H9 (cell line): Measurements from ENCODE around the gene SMIM28. TPM values are rescaled to one million over a fixed set of nuclear protein-coding genes. Genes with fewer than 3 reads are reported as not detected.
A peak's percentile ranks its signal among the peaks of the same experiment; 100 is the strongest.

Experiments
- DNase-seq: peaks from one replicate; pipeline ENCODE4 v3.0.0-alpha.2; 2017
- H2AFZ ChIP-seq: one replicate; pipeline ENCODE4 v1.6.1; 2013; ENCODE audit warnings: mild to moderate bottlenecking, low read length, control low read depth, moderate library complexity
- H2AK5ac ChIP-seq: 2 replicates; pipeline ENCODE4 v1.6.1; 2013; ENCODE audit warnings: low read length, control low read depth, mixed read lengths; ENCODE audit not compliant: insufficient read length
- H2BK120ac ChIP-seq: one replicate; pipeline ENCODE4 v1.6.1; 2013; ENCODE audit warnings: low read depth, mild to moderate bottlenecking, low read length, control low read depth, inconsistent platforms; ENCODE audit not compliant: poor library complexity, severe bottlenecking
- H2BK12ac ChIP-seq: 2 replicates; pipeline ENCODE4 v1.6.1; 2013; ENCODE audit warnings: low read length, control low read depth, mixed read lengths, low read depth; ENCODE audit not compliant: insufficient read length
- H2BK15ac ChIP-seq: 2 replicates; pipeline ENCODE4 v1.6.1; 2013; ENCODE audit warnings: low read depth, low read length, control low read depth
- H2BK20ac ChIP-seq: one replicate; pipeline ENCODE4 v1.6.1; 2013; ENCODE audit warnings: low read depth, mild to moderate bottlenecking, low read length, control low read depth, inconsistent platforms; ENCODE audit not compliant: poor library complexity, severe bottlenecking
- H2BK5ac ChIP-seq: 2 replicates; pipeline ENCODE4 v1.6.1; 2013; ENCODE audit warnings: low read length, control low read depth, mixed read lengths; ENCODE audit not compliant: insufficient read length
- H3K14ac ChIP-seq: 2 replicates; pipeline ENCODE4 v1.6.1; 2013; ENCODE audit warnings: low read length, control low read depth; ENCODE audit not compliant: insufficient read depth
- H3K18ac ChIP-seq: 2 replicates; pipeline ENCODE4 v1.6.1; 2013; ENCODE audit warnings: low read depth, mild to moderate bottlenecking, mixed read lengths, low read length, control low read depth; ENCODE audit not compliant: insufficient read length
- H3K23ac ChIP-seq: 2 replicates; pipeline ENCODE4 v1.6.1; 2013; ENCODE audit warnings: low read length, control low read depth, mixed read lengths, low read depth; ENCODE audit not compliant: insufficient read length
- H3K23me2 ChIP-seq: 2 replicates; pipeline ENCODE4 v1.6.1; 2013; ENCODE audit warnings: low read depth, mild to moderate bottlenecking, mixed read lengths, low read length, control low read depth; ENCODE audit not compliant: insufficient read length, poor library complexity, severe bottlenecking
- H3K27ac ChIP-seq: 2 replicates; pipeline ENCODE4 v1.5.1; 2013; ENCODE audit warnings: low read length, control low read depth, mixed read lengths, low read depth; ENCODE audit not compliant: insufficient read length
- H3K27me3 ChIP-seq: 2 replicates; pipeline ENCODE4 v1.6.1; 2013; ENCODE audit warnings: low read length, control low read depth, inconsistent platforms; ENCODE audit not compliant: insufficient read depth
- H3K4ac ChIP-seq: 2 replicates; pipeline ENCODE4 v1.6.1; 2013; ENCODE audit warnings: low read depth, mild to moderate bottlenecking, control low read depth, inconsistent platforms, low read length, moderate library complexity
- H3K4me1 ChIP-seq: 2 replicates; pipeline ENCODE4 v1.6.1; 2013; ENCODE audit warnings: low read length, control low read depth, inconsistent platforms; ENCODE audit not compliant: insufficient read depth
- H3K4me2 ChIP-seq: 2 replicates; pipeline ENCODE4 v1.6.1; 2013; ENCODE audit warnings: low read length, control low read depth, mixed read lengths; ENCODE audit not compliant: insufficient read length, insufficient read depth
- H3K56ac ChIP-seq: 2 replicates; pipeline ENCODE4 v1.6.1; 2013; ENCODE audit warnings: low read depth, mild to moderate bottlenecking, mixed read lengths, low read length, control low read depth; ENCODE audit not compliant: insufficient read length
- H3K79me1 ChIP-seq: 2 replicates; pipeline ENCODE4 v1.6.1; 2013; ENCODE audit warnings: low read depth, mild to moderate bottlenecking, moderate library complexity, low read length, control low read depth, inconsistent platforms; ENCODE audit not compliant: insufficient read depth, poor library complexity, severe bottlenecking
- H3K79me2 ChIP-seq: 2 replicates; pipeline ENCODE4 v1.6.1; 2013; ENCODE audit warnings: low read length, control low read depth, inconsistent platforms; ENCODE audit not compliant: insufficient read depth
- H3K9ac ChIP-seq: 2 replicates; pipeline ENCODE4 v1.6.1; 2013; ENCODE audit warnings: low read length, control low read depth, mixed read lengths; ENCODE audit not compliant: insufficient read length; ENCODE audit errors: extremely low read depth
- H3K9me3 ChIP-seq: one replicate; pipeline ENCODE4 v1.6.1; 2013; ENCODE audit warnings: low read depth, low read length, inconsistent platforms; ENCODE audit not compliant: control insufficient read depth
- H3T11ph ChIP-seq: one replicate; pipeline ENCODE4 v1.6.1; 2013; ENCODE audit warnings: mild to moderate bottlenecking, low read length, control low read depth, inconsistent platforms
- H4K20me1 ChIP-seq: one replicate; pipeline ENCODE4 v1.6.1; 2013; ENCODE audit not compliant: control insufficient read depth, insufficient read length, insufficient read depth
- H4K5ac ChIP-seq: 2 replicates; pipeline ENCODE4 v1.6.1; 2013; ENCODE audit warnings: low read depth, mild to moderate bottlenecking, mixed read lengths, low read length, control low read depth; ENCODE audit not compliant: insufficient read length
- H4K8ac ChIP-seq: replicated peaks from 2 replicates; pipeline ENCODE4 v1.6.1; 2013; ENCODE audit warnings: low read length, control low read depth, mixed read lengths, low read depth; ENCODE audit not compliant: insufficient read length
- H4K91ac ChIP-seq: 2 replicates; pipeline ENCODE4 v1.6.1; 2013; ENCODE audit warnings: low read depth, mild to moderate bottlenecking, moderate library complexity, mixed read lengths, low read length, control low read depth; ENCODE audit not compliant: insufficient read length
- H3K27ac Mint-ChIP-seq, 3 experiments: 2 replicates in 2 of 3; 3 replicates in 1 of 3; pipeline ENCODE4 v1.8.0; 2020 to 2021; ENCODE audit warnings: mixed read lengths in 3 of 3, mild to moderate bottlenecking in 1 of 3, moderate library complexity in 1 of 3
- H3K27me3 Mint-ChIP-seq: 2 replicates; pipeline ENCODE4 v1.8.0; 2021; ENCODE audit warnings: low read depth, mild to moderate bottlenecking, moderate library complexity, mixed read lengths
- H3K36me3 Mint-ChIP-seq, 3 experiments: 2 replicates in 2 of 3; 3 replicates in 1 of 3; pipeline ENCODE4 v1.8.0; 2020 to 2021; ENCODE audit warnings: low read depth in 3 of 3, mixed read lengths in 3 of 3; ENCODE audit not compliant: insufficient read depth in 1 of 3
- H3K4me1 Mint-ChIP-seq, 2 experiments: 2 replicates each; pipeline ENCODE4 v1.8.0; 2020; ENCODE audit warnings: mixed read lengths in 2 of 2
- H3K4me3 Mint-ChIP-seq, 2 experiments: 2 replicates in 1 of 2; 3 replicates in 1 of 2; pipeline ENCODE4 v1.8.0; 2020 to 2021; ENCODE audit warnings: mild to moderate bottlenecking in 2 of 2, mixed read lengths in 2 of 2, moderate library complexity in 1 of 2
- H3K9me3 Mint-ChIP-seq, 2 experiments: 2 replicates in 1 of 2; 3 replicates in 1 of 2; pipeline ENCODE4 v1.8.0; 2020; ENCODE audit warnings: mild to moderate bottlenecking in 2 of 2, mixed read lengths in 2 of 2, moderate library complexity in 1 of 2
- CTCF ChIP-seq: fragments of 200-600 bp; sonication (generic); conservative IDR thresholded peaks from 3 replicates; pipeline ENCODE4 v1.8.0; 2021; ENCODE audit warnings: antibody characterized with exemption, mild to moderate bottlenecking
- WGBS: extraction: QIAGEN DNeasy Blood & Tissue Kit; methylation state at CpG from one replicate; pipeline ENCODE4 v1.1.7; 2013; ENCODE audit warnings: missing lambda C conversion rate, low lambda C conversion rate, mixed read lengths; ENCODE audit not compliant: insufficient read length; ENCODE audit errors: extremely low coverage; 5-methylcytosine and 5-hydroxymethylcytosine counted together
- total RNA-seq: library from RNA; stranded (reverse); gene quantifications from 2 replicates; pipeline ENCODE4 v1.2.1, GENCODE V29; 2021

SMIM28 gene
- total RNA-seq, 1 experiment from 2014 or later, result not detected

DNA sequence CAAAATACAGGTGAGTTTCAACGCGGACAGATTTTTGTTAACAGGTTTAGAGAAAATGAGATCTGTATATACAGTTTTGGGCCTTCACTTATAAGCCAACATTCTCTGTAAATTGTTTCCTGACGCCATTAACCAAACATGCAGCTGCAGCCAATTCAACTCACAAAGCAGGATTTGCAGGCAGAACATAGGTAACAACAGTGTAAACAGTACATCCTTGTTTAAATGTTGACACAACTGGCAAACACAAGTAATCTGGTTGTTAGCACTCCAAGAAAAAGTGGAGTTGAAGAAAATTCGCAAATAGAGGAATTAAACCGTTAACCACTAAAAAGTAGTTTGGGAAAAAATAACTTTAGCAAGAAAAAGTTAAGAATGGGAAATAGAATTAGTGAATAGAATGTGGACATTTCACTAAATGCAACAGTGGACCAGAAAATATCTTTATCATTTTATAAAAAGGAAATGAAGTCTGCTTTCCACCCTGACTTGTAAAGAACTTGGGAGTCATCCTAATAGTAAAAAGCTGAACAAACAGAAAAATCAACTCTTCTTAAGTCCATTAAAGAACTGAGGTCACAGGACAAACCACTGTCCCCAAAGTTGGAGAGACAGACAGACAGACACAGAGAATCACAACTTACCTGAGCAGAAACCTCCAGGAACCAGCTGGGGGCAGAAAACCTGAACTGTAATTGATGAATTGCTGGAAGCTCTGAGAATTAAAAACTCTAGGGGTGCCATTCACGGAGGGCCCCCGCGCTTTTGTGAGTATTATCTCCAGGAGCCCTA is 10.1 kb downstream of the SMIM28 start:
- H2AFZ ChIP-seq, result no peak overlapping the region
- no peaks in the 10 kb centered on the region for H4K20me1 ChIP-seq
- no peak overlapping the region for H2BK120ac ChIP-seq
- no peak overlapping the region for H3K56ac ChIP-seq
- H4K5ac ChIP-seq, result no peak overlapping the region
- no peak overlapping the region for H2AK5ac ChIP-seq
- TF ChIP-seq CTCF, result no peak
- no peak overlapping the region for H2BK20ac ChIP-seq
- H3K4me1 Mint-ChIP-seq, result peaks cover 22 to 24% of the 10 kb centered on the region in 2 experiments
- H3K4me3 Mint-ChIP-seq, result no peak overlapping the region
- no peak overlapping the region for H3K27ac ChIP-seq
- no peaks in the 10 kb centered on the region for H3K27me3 Mint-ChIP-seq
- H3K23ac ChIP-seq, result no peak overlapping the region
- H3K27ac Mint-ChIP-seq, result 0 out of 7 replicates have a peak overlapping the region, but pooled peaks of 1 of the 3 experiments have one; percentile 60
- H2BK15ac ChIP-seq, result no peak overlapping the region
- H3K4ac ChIP-seq, result no peak overlapping the region
- no peak overlapping the region for H2BK12ac ChIP-seq
- H3K27me3 ChIP-seq, result no peaks in the 10 kb centered on the region
- no peaks in the 10 kb centered on the region; the same call in 1 of the 2 replicates for H3K4me1 ChIP-seq
- H3K14ac ChIP-seq, result no peak overlapping the region
- no peak overlapping the region for H4K91ac ChIP-seq
- WGBS, result no CpG with 5 or more reads among the region's 8 CpGs
- no peak overlapping the region for H3K9ac ChIP-seq
- no peaks in the 10 kb centered on the region for H3K79me1 ChIP-seq
- no peaks in the 10 kb centered on the region for H3K9me3 Mint-ChIP-seq
- DNase-seq, result no peak
- H3K79me2 ChIP-seq, result no peaks in the 10 kb centered on the region
- H3K23me2 ChIP-seq, result no peaks in the 10 kb centered on the region
- H3K18ac ChIP-seq, result no peak overlapping the region
- H3K9me3 ChIP-seq, result no peaks in the 10 kb centered on the region
- no peaks in the 10 kb centered on the region for H3K36me3 Mint-ChIP-seq
- no peak overlapping the region for H4K8ac ChIP-seq
- no peak overlapping the region for H2BK5ac ChIP-seq
- H3T11ph ChIP-seq, result no peak overlapping the region
- H3K4me2 ChIP-seq, result no peak overlapping the region
